Uterus (tissue), 2 donors: Measurements from ENCODE around the gene CES3.

Experiments
- POLR2A ChIP-seq, 2 donors: fragments of 450-650 bp; IDR thresholded peaks; one replicate each; pipeline ENCODE4 v1.6.1; 2016; ENCODE audit warnings: antibody characterized with exemption in 2 of 2, mild to moderate bottlenecking in 1 of 2, moderate library complexity in 1 of 2
- TF ChIP-seq, protein P1 (sequence below), 4 experiments: fragments of 200-600 bp in 2 of 4; fragments of 450-650 bp in 2 of 4; sonication (generic) in 2 of 4; IDR thresholded peaks; one replicate each; pipeline ENCODE4 v1.5.1; 2016 to 2019; ENCODE audit warnings: antibody characterized with exemption in 4 of 4, mild to moderate bottlenecking in 2 of 4, moderate library complexity in 1 of 4

DNA sequence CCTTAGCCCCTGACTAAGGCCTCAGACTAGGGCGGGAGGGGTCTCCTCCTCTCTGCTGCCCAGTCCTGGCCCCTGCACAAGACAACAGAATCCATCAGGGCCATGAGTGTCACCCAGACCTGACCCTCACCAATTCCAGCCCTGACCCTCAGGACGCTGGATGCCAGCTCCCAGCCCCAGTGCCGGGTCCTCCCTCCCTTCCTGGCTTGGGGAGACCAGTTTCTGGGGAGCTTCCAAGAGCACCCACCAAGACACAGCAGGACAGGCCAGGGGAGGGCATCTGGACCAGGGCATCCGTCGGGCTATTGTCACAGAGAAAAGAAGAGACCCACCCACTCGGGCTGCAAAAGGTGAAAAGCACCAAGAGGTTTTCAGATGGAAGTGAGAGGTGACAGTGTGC is 12.7 kb downstream of the CES3 start:
- TF ChIP-seq, protein P1, sequence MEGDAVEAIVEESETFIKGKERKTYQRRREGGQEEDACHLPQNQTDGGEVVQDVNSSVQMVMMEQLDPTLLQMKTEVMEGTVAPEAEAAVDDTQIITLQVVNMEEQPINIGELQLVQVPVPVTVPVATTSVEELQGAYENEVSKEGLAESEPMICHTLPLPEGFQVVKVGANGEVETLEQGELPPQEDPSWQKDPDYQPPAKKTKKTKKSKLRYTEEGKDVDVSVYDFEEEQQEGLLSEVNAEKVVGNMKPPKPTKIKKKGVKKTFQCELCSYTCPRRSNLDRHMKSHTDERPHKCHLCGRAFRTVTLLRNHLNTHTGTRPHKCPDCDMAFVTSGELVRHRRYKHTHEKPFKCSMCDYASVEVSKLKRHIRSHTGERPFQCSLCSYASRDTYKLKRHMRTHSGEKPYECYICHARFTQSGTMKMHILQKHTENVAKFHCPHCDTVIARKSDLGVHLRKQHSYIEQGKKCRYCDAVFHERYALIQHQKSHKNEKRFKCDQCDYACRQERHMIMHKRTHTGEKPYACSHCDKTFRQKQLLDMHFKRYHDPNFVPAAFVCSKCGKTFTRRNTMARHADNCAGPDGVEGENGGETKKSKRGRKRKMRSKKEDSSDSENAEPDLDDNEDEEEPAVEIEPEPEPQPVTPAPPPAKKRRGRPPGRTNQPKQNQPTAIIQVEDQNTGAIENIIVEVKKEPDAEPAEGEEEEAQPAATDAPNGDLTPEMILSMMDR (IDR thresholded peaks at IDR 0.05), result no peak
- TF ChIP-seq POLR2A (IDR thresholded peaks at IDR 0.05), result no peak
